ENCODE results near the gene KRT85. TPM values are rescaled to one million over a fixed set of nuclear protein-coding genes. Genes with fewer than 3 reads are reported as not detected.

KRT85 gene
- total RNA-seq, 1 donor from 2014 or later = not detected

GRCh38 chr12:52356762-52357580 lies 10.3 kb downstream of the KRT85 start:
- no peak for DNase-seq (ENCODE audit: low spot score)
- H3K4me1 Mint-ChIP-seq (ENCODE audit: unreplicated experiment) = peaks cover 8% of the 10 kb centered on the region
- H3K27me3 Mint-ChIP-seq (ENCODE audit: unreplicated experiment) = peaks cover 7% of the 10 kb centered on the region
- no peak overlapping the region for H3K4me3 Mint-ChIP-seq (ENCODE audit: unreplicated experiment)
- H3K9me3 Mint-ChIP-seq (ENCODE audit: unreplicated experiment) = no peaks in the 10 kb centered on the region
- no peak for TF ChIP-seq CTCF (IDR thresholded peaks at IDR 0.05; ENCODE audit: unreplicated experiment)
- H3K36me3 Mint-ChIP-seq (ENCODE audit: low read depth, unreplicated experiment) = no peaks in the 10 kb centered on the region
- H3K27ac Mint-ChIP-seq (ENCODE audit: unreplicated experiment) = no peak overlapping the region

GRCh38 chr12:52356031-52356761 lies 11.1 kb downstream of the KRT85 start:
- Mint-ChIP-seq H3K27ac (ENCODE audit: unreplicated experiment) (no peak overlapping the region), H3K36me3 (ENCODE audit: low read depth, unreplicated experiment) (no peaks in the 10 kb centered on the region), H3K9me3 (ENCODE audit: unreplicated experiment) (no peaks in the 10 kb centered on the region), H3K4me1 (ENCODE audit: unreplicated experiment) (peaks cover 8% of the 10 kb centered on the region), H3K4me3 (ENCODE audit: unreplicated experiment) (no peak overlapping the region), H3K27me3 (ENCODE audit: unreplicated experiment) (peaks cover 7% of the 10 kb centered on the region)
- TF ChIP-seq CTCF (IDR thresholded peaks at IDR 0.05; ENCODE audit: unreplicated experiment) = no peak
- DNase-seq (ENCODE audit: low spot score) = no peak

GRCh38 chr12:52355176-52355575 lies 12.1 kb downstream of the KRT85 start:
- H3K27ac Mint-ChIP-seq (ENCODE audit: unreplicated experiment) = no peak overlapping the region
- no peaks in the 10 kb centered on the region for H3K9me3 Mint-ChIP-seq (ENCODE audit: unreplicated experiment)

GRCh38 chr12:52354200-52354599 lies 13.1 kb downstream of the KRT85 start:
- Mint-ChIP-seq H3K9me3 (ENCODE audit: unreplicated experiment) (no peaks in the 10 kb centered on the region), H3K4me1 (ENCODE audit: unreplicated experiment) (peaks cover 3% of the 10 kb centered on the region), H3K27me3 (ENCODE audit: unreplicated experiment) (peaks cover 4% of the 10 kb centered on the region), H3K36me3 (ENCODE audit: low read depth, unreplicated experiment) (no peaks in the 10 kb centered on the region), H3K27ac (ENCODE audit: unreplicated experiment) (no peak overlapping the region), H3K4me3 (ENCODE audit: unreplicated experiment) (no peak overlapping the region)
- DNase-seq (ENCODE audit: low spot score) = no peak
- TF ChIP-seq CTCF (IDR thresholded peaks at IDR 0.05; ENCODE audit: unreplicated experiment) = no peak

More at GRCh38 chr12:52355176-52355575, 12.1 kb downstream of the KRT85 start:
- Mint-ChIP-seq H3K27me3 (ENCODE audit: unreplicated experiment) (peaks cover 7% of the 10 kb centered on the region), H3K4me1 (ENCODE audit: unreplicated experiment) (peaks cover 8% of the 10 kb centered on the region), H3K36me3 (ENCODE audit: low read depth, unreplicated experiment) (no peaks in the 10 kb centered on the region), H3K4me3 (ENCODE audit: unreplicated experiment) (no peak overlapping the region)
- no peak for TF ChIP-seq CTCF (IDR thresholded peaks at IDR 0.05; ENCODE audit: unreplicated experiment)
- DNase-seq (ENCODE audit: low spot score) = no peak

GRCh38 chr12:52353766-52354165 lies 13.5 kb downstream of the KRT85 start:
- TF ChIP-seq CTCF (IDR thresholded peaks at IDR 0.05; ENCODE audit: unreplicated experiment) = no peak
- Mint-ChIP-seq H3K4me1 (ENCODE audit: unreplicated experiment) (peaks cover 3% of the 10 kb centered on the region), H3K27me3 (ENCODE audit: unreplicated experiment) (peaks cover 4% of the 10 kb centered on the region), H3K4me3 (ENCODE audit: unreplicated experiment) (no peak overlapping the region), H3K9me3 (ENCODE audit: unreplicated experiment) (no peaks in the 10 kb centered on the region), H3K36me3 (ENCODE audit: low read depth, unreplicated experiment) (no peaks in the 10 kb centered on the region), H3K27ac (ENCODE audit: unreplicated experiment) (no peak overlapping the region)
- DNase-seq (ENCODE audit: low spot score) = no peak
